Rectal smooth muscle tissue (tissue), 1 donor: Measurements from ENCODE around the gene CBLN3.

Source experiments
- H3K27ac ChIP-seq: one replicate; pipeline ENCODE4 v1.7.0; 2013; ENCODE audit warnings: low read depth, low read length, inconsistent platforms
- H3K27me3 ChIP-seq: one replicate; pipeline ENCODE4 v1.7.0; 2013; ENCODE audit warnings: low read length; ENCODE audit not compliant: control insufficient read depth, insufficient read depth
- H3K36me3 ChIP-seq: one replicate; pipeline ENCODE4 v1.7.0; 2013; ENCODE audit warnings: low read length; ENCODE audit not compliant: control insufficient read depth, insufficient read depth
- H3K4me1 ChIP-seq: one replicate; pipeline ENCODE4 v1.7.0; 2013; ENCODE audit warnings: low read length; ENCODE audit not compliant: control insufficient read depth, insufficient read depth
- H3K4me3 ChIP-seq: one replicate; pipeline ENCODE4 v1.7.0; 2013; ENCODE audit warnings: low read length
- H3K9ac ChIP-seq: one replicate; pipeline ENCODE4 v1.7.0; 2013; ENCODE audit warnings: low read length

The CBLN3 gene

DNA sequence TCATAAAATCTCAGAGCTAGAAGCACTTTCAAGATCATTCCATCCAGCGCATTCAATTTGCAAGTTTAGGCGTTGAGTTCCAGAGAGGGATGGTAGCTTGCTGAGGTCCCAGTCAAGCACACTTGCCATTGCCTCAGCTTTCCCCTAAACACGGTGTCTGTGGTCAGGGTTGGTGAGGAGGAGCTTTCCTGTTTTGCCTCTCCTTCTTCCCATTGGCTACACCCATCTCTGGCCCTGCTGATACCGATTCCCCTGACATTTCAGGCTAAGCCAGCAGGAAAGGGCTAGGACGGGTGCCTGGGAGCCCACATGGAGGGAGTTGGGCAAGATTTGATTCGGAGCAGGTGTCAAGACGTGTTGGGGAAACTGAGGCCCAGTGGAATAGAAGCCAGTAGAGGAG, 52.3 kb downstream of the CBLN3 start:
- H3K9ac ChIP-seq = no peak overlapping the region
- H3K4me1 ChIP-seq = no peaks in the 10 kb centered on the region
- H3K4me3 ChIP-seq = no peak overlapping the region
- H3K27me3 ChIP-seq = no peaks in the 10 kb centered on the region
- no peaks in the 10 kb centered on the region for H3K36me3 ChIP-seq
- no peak overlapping the region for H3K27ac ChIP-seq
